Neural cell (in vitro differentiated cells): ENCODE measurements around the gene FPR1. TPM values are rescaled to one million over a fixed set of nuclear protein-coding genes. Genes with fewer than 3 reads are reported as not detected.

ENCODE experiments used
- H2AFZ ChIP-seq: fragments of 200-600, 300-800 bp; sonication (generic), shearing (Covaris generic); 2 replicates; pipeline ENCODE4 v1.6.0; 2014; ENCODE audit warnings: low read depth, mild to moderate bottlenecking, antibody characterized with exemption, low read length, moderate library complexity
- H3F3A ChIP-seq: fragments of 200-600 bp; shearing (Covaris generic); 2 replicates; pipeline ENCODE4 v1.6.1; 2016; ENCODE audit warnings: mild to moderate bottlenecking, moderate library complexity, mixed read lengths, antibody characterized with exemption, low read length; ENCODE audit not compliant: insufficient read depth, poor library complexity, severe bottlenecking
- H3K27ac ChIP-seq: fragments of 200-600, 300-800 bp; sonication (generic), shearing (Covaris generic); 2 replicates; pipeline ENCODE4 v1.5.1; 2014; ENCODE audit warnings: mild to moderate bottlenecking, low read length, moderate library complexity
- H3K27me3 ChIP-seq: fragments of 300-800, 200-600 bp; sonication (generic), shearing (Covaris generic); 2 replicates; pipeline ENCODE4 v1.6.0; 2014; ENCODE audit warnings: mild to moderate bottlenecking, low read depth, low read length, moderate library complexity; ENCODE audit not compliant: insufficient read depth
- H3K36me3 ChIP-seq: fragments of 300-800, 200-600 bp; sonication (generic), shearing (Covaris generic); 2 replicates; pipeline ENCODE4 v1.5.1; 2014; ENCODE audit warnings: mild to moderate bottlenecking, antibody characterized with exemption, low read length, moderate library complexity; ENCODE audit not compliant: insufficient read depth
- H3K4me2 ChIP-seq: fragments of 300-800, 200-600 bp; sonication (generic), shearing (Covaris generic); 2 replicates; pipeline ENCODE4 v1.6.0; 2014; ENCODE audit warnings: mild to moderate bottlenecking, low read length
- H3K4me3 ChIP-seq: fragments of 300-800, 200-600 bp; sonication (generic), shearing (Covaris generic); 2 replicates; pipeline ENCODE4 v1.5.1; 2014; ENCODE audit warnings: mild to moderate bottlenecking, low read length, moderate library complexity
- H3K79me2 ChIP-seq: fragments of 200-600 bp; shearing (Covaris generic); replicated peaks from 2 replicates; pipeline ENCODE4 v1.6.0; 2014; ENCODE audit warnings: mild to moderate bottlenecking, low read length, moderate library complexity; ENCODE audit not compliant: insufficient read depth
- H3K9ac ChIP-seq: fragments of 300-800, 200-600 bp; sonication (generic), shearing (Covaris generic); 2 replicates; pipeline ENCODE4 v1.6.1; 2016; ENCODE audit warnings: mild to moderate bottlenecking, low read length, mixed read lengths
- H3K9me2 ChIP-seq: fragments of 200-600 bp; shearing (Covaris generic); 2 replicates; pipeline ENCODE4 v1.6.1; 2016; ENCODE audit warnings: mild to moderate bottlenecking, low read length, mixed read lengths; ENCODE audit not compliant: insufficient read depth
- H3K9me3 ChIP-seq: fragments of 200-600, 300-800 bp; sonication (generic), shearing (Covaris generic); 2 replicates; pipeline ENCODE4 v1.6.1; 2016; ENCODE audit warnings: mild to moderate bottlenecking, mixed run types, low read length, moderate library complexity, mixed read lengths
- H4K20me1 ChIP-seq: fragments of 200-600 bp; shearing (Covaris generic); 2 replicates; pipeline ENCODE4 v1.6.1; 2016; ENCODE audit warnings: mild to moderate bottlenecking, mixed run types; ENCODE audit not compliant: insufficient read depth
- EP300 ChIP-seq: fragments of 450-650 bp; conservative IDR thresholded peaks from 2 replicates; pipeline ENCODE4 v1.6.1; 2014; ENCODE audit warnings: antibody characterized with exemption, mild to moderate bottlenecking, moderate library complexity; ENCODE audit not compliant: poor library complexity, severe bottlenecking
- EZH2 ChIP-seq: fragments of 200-600, 300-800 bp; shearing (Covaris generic), sonication (generic); IDR thresholded peaks from 2 replicates; pipeline ENCODE4 v1.6.1; 2014; ENCODE audit warnings: antibody characterized with exemption, low read length, borderline replicate concordance, mild to moderate bottlenecking; ENCODE audit not compliant: insufficient read depth, poor library complexity, severe bottlenecking
- MXI1 ChIP-seq: fragments of 450-650 bp; conservative IDR thresholded peaks from 2 replicates; pipeline ENCODE4 v1.6.1; 2014; ENCODE audit warnings: antibody characterized with exemption, mild to moderate bottlenecking; ENCODE audit not compliant: poor library complexity, severe bottlenecking
- POLR2AphosphoS5 ChIP-seq: IDR thresholded peaks from 2 replicates; pipeline ENCODE4 v1.6.1; 2012
- RAD21 ChIP-seq: fragments of 450-650 bp; conservative IDR thresholded peaks from 2 replicates; pipeline ENCODE4 v1.6.1; 2014; ENCODE audit warnings: antibody characterized with exemption, mild to moderate bottlenecking, moderate library complexity
- SMC3 ChIP-seq: fragments of 450-650 bp; conservative IDR thresholded peaks from 2 replicates; pipeline ENCODE4 v1.6.1; 2014; ENCODE audit warnings: antibody characterized with exemption, mild to moderate bottlenecking, moderate library complexity; ENCODE audit not compliant: poor library complexity
- TAF1 ChIP-seq: IDR thresholded peaks from 2 replicates; pipeline ENCODE4 v1.6.1; 2012; ENCODE audit warnings: low read depth
- polyA plus RNA-seq: library from polyadenylated mRNA; depleted of rRNA; stranded (reverse); fragments of >200 nt; gene quantifications from 2 replicates; pipeline ENCODE4 v1.2.3, GENCODE V29; 2014
- TF ChIP-seq, protein P1 (sequence below): fragments of 450-650 bp; IDR thresholded peaks from 2 replicates; pipeline ENCODE4 v1.5.1; 2014; ENCODE audit warnings: antibody characterized with exemption, mild to moderate bottlenecking, moderate library complexity; ENCODE audit not compliant: poor library complexity, severe bottlenecking
- TF ChIP-seq, protein P2 (sequence below): IDR thresholded peaks from 2 replicates; pipeline ENCODE4 v1.6.1; 2012; ENCODE audit warnings: borderline replicate concordance

The FPR1 gene
- polyA plus RNA-seq, 1 donor from 2014 or later = not detected

DNA sequence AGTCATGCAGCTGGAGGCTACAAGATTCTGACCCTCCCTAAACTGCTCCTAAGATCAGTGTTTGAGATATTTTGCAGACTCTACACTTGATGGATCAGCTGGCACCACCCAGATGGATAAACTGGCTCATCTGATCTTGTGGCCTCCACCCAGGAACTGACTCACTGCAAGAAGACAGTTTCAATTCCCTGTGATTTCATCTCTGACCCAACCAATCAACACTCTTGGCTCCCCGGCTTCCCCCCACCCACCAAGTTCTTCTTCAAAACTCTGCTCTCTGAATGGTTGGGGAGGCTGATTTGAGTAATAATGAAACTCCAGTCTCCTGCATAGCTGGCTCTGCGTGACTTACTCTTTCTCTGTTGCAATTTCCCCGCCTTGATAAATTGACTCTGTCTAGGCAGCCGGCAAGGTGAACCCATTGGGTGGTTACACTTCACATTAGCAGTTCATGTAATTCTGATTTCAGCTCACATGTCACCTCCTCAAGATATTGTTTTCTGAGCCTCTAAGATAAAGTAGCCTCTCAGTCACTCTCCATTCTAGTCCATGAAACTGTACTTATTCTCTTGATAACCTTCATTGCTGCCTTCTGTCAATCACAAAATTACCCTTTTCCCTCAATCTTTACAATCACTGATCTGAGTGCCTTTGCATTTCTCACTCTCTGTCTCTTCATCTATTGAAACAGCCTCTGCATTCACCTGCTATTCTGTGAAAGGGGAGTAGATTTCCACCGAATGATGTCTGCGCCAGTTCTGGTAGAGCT lies 33.4 kb upstream of the FPR1 start:
- H3K27me3 ChIP-seq = peaks cover 8% of the 10 kb centered on the region
- no peak overlapping the region for H2AFZ ChIP-seq
- H3F3A ChIP-seq = no peaks in the 10 kb centered on the region
- no peak overlapping the region for H3K9ac ChIP-seq
- no peaks in the 10 kb centered on the region for H3K9me2 ChIP-seq
- no peak overlapping the region for H3K4me2 ChIP-seq
- H3K36me3 ChIP-seq = no peaks in the 10 kb centered on the region
- H4K20me1 ChIP-seq = no peaks in the 10 kb centered on the region
- no peaks in the 10 kb centered on the region for H3K79me2 ChIP-seq
- no peak overlapping the region for H3K4me3 ChIP-seq
- no peak overlapping the region for H3K27ac ChIP-seq
- TF ChIP-seq MXI1 (no peak), POLR2AphosphoS5 (no peak)
- TF ChIP-seq, protein P1, sequence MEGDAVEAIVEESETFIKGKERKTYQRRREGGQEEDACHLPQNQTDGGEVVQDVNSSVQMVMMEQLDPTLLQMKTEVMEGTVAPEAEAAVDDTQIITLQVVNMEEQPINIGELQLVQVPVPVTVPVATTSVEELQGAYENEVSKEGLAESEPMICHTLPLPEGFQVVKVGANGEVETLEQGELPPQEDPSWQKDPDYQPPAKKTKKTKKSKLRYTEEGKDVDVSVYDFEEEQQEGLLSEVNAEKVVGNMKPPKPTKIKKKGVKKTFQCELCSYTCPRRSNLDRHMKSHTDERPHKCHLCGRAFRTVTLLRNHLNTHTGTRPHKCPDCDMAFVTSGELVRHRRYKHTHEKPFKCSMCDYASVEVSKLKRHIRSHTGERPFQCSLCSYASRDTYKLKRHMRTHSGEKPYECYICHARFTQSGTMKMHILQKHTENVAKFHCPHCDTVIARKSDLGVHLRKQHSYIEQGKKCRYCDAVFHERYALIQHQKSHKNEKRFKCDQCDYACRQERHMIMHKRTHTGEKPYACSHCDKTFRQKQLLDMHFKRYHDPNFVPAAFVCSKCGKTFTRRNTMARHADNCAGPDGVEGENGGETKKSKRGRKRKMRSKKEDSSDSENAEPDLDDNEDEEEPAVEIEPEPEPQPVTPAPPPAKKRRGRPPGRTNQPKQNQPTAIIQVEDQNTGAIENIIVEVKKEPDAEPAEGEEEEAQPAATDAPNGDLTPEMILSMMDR = no peak
- TF ChIP-seq, protein P2, sequence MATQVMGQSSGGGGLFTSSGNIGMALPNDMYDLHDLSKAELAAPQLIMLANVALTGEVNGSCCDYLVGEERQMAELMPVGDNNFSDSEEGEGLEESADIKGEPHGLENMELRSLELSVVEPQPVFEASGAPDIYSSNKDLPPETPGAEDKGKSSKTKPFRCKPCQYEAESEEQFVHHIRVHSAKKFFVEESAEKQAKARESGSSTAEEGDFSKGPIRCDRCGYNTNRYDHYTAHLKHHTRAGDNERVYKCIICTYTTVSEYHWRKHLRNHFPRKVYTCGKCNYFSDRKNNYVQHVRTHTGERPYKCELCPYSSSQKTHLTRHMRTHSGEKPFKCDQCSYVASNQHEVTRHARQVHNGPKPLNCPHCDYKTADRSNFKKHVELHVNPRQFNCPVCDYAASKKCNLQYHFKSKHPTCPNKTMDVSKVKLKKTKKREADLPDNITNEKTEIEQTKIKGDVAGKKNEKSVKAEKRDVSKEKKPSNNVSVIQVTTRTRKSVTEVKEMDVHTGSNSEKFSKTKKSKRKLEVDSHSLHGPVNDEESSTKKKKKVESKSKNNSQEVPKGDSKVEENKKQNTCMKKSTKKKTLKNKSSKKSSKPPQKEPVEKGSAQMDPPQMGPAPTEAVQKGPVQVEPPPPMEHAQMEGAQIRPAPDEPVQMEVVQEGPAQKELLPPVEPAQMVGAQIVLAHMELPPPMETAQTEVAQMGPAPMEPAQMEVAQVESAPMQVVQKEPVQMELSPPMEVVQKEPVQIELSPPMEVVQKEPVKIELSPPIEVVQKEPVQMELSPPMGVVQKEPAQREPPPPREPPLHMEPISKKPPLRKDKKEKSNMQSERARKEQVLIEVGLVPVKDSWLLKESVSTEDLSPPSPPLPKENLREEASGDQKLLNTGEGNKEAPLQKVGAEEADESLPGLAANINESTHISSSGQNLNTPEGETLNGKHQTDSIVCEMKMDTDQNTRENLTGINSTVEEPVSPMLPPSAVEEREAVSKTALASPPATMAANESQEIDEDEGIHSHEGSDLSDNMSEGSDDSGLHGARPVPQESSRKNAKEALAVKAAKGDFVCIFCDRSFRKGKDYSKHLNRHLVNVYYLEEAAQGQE = no peak
- no peaks in the 10 kb centered on the region for H3K9me3 ChIP-seq

DNA sequence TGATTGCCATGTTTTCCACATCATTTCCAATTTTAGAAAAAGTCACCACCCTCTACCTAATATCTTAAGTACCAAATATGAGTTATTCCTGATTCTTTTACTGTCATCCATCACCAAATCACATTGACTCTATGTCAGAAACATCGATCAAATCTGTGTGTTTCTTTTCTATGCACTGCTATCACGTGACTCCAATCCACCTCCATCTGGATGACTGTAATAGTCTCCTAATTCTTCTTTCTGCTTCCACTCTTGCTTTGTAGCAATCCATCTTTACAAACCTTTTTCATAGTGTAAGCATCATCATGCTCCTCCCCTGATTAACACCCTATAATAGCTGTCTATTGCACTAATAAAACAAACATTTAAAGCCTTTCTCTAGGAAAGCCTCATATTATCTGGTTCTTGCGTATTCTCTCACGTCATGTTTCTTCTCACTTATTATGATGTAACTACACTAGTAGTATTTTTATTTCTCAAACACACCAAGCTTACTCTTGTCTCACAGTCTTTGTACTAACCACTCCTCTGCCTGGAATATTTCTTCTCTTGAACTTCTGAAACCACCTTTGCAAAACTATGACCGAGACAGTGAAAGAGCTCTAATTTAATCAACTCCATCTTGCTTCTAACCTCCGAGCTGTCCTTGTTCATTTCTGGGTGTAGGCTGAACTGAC lies 32.6 kb upstream of the FPR1 start:
- Histone ChIP-seq H3K4me2 (no peak overlapping the region), H3K9me2 (no peaks in the 10 kb centered on the region)
- TF ChIP-seq POLR2AphosphoS5 (no peak), MXI1 (no peak), TAF1 (no peak), RAD21 (no peak), EP300 (no peak), EZH2 (no peak), SMC3 (no peak)
- TF ChIP-seq, protein P1 = no peak
- TF ChIP-seq, protein P2 = no peak

More for the DNA sequence above, 32.6 kb upstream of the FPR1 start:
- H3K36me3 ChIP-seq = no peaks in the 10 kb centered on the region
- peaks cover 8% of the 10 kb centered on the region for H3K27me3 ChIP-seq
- H3K9me3 ChIP-seq = no peaks in the 10 kb centered on the region
- H3K9ac ChIP-seq = no peak overlapping the region
- H3K27ac ChIP-seq = no peak overlapping the region
- no peak overlapping the region for H2AFZ ChIP-seq
- H3K79me2 ChIP-seq = no peaks in the 10 kb centered on the region
- no peaks in the 10 kb centered on the region for H4K20me1 ChIP-seq
- no peaks in the 10 kb centered on the region for H3F3A ChIP-seq
- H3K4me3 ChIP-seq = no peak overlapping the region
